Kidney capillary endothelial cell (primary cell): ENCODE measurements around the gene KCNIP3.
"Not testable (repeated sequence)": the region's sequence is repeated elsewhere in the genome, so short reads cannot be mapped to it uniquely, and the experiment has no call there.

Source experiments
- DNase-seq: peaks from one replicate; pipeline ENCODE4 v3.0.0-alpha.2; 2018; ENCODE audit warnings: low spot score

Gene KCNIP3

DNA sequence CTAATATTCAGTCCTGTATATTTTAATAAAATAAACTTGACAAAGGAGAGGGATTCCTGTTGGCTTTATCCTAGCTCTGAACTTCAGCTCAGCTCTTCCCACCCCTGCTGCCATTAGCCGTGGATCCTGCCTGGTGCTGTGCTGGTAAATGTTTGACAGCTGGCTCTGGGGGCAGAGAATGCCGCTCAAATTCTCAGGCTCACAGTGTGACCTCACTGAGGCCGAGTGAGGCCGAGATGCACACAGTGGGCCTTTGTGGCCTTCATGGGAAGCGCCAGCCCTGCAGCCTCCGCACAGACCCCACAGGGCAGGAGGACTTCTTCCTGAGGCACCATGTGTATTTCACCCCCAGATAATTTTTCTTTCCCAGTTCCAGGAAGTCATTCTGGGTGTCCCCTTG is 88.9 kb downstream of the KCNIP3 start:
- no peak for DNase-seq

DNA sequence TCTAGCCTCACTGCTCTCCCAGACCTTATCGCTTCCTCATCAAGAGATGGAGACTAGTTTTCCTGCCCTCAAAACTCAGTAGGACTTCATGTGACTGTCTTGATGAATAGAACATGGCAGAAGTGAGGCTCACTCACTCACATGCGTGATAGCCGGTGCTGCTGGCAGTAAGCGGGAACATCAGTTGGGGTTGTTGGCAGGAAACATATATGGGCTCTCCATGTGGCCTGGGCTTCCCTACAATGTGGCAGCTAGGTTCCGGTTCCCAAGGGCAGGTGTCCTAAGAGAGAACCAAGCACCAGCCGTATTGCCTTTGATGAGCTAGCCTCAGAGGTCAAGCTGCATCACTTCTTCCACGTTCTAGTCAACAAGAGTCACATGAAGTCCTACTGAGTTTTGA is 90.2 kb downstream of the KCNIP3 start:
- DNase-seq, result no peak

- DNase-seq, result no peak
These were observed 91.0 kb downstream of the KCNIP3 start for GRCh38 chr2:95388091-95388692.

GRCh38 chr2:95388856-95389244 is 91.7 kb downstream of the KCNIP3 start:
- DNase-seq, result no peak

DNA sequence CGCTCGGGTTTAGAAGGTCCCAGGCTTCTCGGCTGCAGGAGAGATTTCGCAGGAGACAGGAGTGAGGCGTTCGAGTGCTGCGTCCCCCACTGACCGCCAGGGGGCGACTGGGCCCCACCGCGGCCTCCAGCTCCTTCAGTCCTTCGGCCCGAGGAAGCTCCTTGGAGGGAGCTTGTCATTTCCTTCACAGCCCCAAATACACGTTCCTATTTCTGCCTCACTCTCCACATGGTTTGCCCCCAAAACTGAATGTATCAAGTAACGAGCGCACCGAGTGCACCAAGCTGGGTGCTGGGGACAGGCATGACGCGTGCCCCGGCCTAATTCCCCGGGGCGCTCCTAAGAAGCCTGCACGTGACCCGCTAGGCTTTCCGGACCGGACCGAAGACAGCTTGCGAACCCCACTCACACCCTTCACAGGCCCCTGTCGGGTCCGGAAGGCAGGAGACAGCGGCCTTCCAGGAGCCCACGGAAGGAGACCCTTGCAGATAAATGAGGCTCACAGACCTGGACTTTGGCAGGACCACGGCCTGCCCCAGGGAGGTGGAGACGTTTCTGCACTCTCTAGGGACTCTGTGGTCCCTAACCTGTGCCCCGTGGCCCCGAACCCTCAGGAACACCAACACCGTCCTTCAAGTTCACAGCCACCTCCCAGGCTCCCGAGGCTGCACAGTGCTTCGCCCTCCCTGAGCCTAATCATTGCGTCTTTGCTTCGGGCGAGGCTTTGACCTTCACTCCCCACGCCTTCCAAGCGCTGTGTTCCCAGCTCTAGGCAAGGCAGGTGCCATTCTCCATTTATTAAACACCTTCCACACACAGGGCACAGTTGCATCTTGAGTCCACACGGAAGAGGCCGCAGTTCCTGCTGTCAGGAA is 92.3 kb downstream of the KCNIP3 start:
- DNase-seq, result peak; percentile 49

- DNase-seq, result no peak
These were observed 93.2 kb downstream of the KCNIP3 start for GRCh38 chr2:95390272-95390880.

- no peak for DNase-seq
These were observed 93.8 kb downstream of the KCNIP3 start for GRCh38 chr2:95390881-95391321.

DNA sequence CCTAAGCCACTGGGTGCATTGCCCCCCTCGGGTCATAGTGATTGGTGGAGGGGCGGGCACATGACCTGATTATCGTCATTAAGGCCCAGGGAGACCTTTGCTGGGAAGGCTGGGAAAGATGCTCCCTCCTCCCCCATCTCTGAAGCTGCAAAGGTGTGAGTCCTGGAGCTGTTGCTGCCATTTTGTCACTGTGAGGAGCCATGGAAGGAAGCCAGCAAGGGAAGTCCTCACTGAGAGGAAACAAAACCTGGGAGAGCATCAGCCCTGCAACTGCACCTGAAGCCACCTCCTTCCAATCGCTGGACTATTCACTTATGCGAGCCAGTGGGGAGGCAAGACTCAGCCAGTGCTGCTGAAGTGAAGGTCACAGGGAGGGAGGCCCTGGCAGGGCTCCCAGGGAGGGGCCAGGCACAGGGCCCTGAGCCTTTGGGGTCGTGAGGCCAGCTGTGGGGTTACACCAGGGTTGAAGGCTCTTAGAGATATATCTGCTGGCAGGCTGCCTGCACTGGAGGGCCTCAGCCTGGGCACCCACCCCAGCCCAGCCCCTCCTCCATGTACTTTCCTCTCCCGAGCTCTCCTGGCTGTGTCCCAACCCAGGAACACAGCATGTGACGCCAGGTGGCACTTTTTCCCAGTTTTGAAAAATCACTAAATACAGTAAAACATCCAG is 94.6 kb downstream of the KCNIP3 start:
- no peak for DNase-seq

DNA sequence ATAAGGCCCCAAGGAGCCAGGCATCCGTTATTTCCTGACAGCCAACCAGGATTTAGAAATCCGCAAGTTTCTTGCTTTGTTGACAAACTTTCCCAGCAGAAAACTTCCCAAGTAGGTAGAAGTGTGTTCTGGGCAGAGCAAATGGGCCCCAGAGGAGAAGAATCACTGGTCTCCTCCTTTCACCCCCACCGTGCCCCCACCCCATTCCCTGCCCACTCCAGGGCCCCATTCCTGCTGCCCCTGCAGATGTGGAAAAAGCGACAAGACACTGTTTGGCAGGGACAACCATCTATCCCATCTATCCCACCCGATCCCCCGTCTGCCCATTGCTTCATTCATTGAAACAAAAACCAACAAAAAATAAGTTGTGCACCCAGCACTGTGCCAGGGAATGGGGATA is 95.2 kb downstream of the KCNIP3 start:
- no peak for DNase-seq

DNA sequence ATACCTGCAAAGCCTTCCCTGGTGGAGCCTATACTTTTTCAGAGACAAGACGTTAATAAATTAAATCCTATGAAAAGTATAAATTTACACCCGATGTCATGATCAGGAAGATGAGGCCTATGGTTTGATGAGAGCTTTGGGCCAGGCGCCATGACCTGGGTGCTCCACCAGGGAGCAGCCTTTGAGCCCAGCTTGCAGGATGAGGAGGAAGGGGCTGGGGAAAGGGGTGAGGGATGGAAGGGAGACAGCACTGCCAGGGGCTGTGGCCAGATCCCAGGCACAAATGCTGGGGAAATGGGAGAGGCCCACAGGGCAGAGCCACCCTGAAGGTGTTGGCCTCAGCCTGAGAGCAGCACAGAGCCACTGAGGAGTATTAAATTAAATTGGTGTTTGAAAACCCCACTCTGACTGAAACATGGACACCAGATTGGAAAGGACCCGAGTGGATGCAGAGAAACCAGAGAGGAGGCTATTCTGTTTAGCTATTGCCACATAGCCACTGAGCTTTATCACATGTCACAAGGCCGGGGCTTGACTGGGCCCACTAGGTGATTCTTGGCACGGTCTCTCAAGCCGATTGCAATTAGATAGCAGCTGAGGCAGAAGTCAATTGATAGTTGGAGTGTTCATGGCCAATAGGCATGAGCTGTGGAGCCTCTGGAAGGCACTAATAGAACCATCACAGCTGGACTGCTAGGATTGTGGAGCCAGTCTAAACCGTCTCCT is 95.7 kb downstream of the KCNIP3 start:
- no peak for DNase-seq

- DNase-seq, result no peak
These were observed 96.8 kb downstream of the KCNIP3 start for GRCh38 chr2:95393901-95394300.

GRCh38 chr2:95399061-95399460 is 101.9 kb downstream of the KCNIP3 start:
- DNase-seq, result no peak

GRCh38 chr2:95401480-95401879 is 104.3 kb downstream of the KCNIP3 start:
- DNase-seq, result no peak

DNA sequence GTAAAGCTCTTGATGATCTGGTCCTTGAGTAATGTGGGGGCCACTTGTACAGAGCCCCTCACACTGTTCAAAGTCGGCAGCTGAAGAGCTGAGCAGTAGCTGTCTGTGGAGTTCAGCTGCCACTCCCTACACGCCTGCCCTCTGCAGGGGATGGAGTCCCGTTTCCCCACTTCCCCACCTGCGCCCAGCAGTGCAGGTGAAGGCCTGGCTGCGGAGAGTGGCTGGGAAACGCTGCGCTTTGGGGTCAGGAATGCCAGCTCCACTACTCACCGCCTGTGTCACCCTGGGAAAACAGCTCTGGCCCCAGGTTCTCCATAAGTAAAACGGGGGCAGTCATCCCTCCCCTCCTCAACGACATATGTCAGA is 104.8 kb downstream of the KCNIP3 start:
- not testable (repeated sequence) for DNase-seq

DNA sequence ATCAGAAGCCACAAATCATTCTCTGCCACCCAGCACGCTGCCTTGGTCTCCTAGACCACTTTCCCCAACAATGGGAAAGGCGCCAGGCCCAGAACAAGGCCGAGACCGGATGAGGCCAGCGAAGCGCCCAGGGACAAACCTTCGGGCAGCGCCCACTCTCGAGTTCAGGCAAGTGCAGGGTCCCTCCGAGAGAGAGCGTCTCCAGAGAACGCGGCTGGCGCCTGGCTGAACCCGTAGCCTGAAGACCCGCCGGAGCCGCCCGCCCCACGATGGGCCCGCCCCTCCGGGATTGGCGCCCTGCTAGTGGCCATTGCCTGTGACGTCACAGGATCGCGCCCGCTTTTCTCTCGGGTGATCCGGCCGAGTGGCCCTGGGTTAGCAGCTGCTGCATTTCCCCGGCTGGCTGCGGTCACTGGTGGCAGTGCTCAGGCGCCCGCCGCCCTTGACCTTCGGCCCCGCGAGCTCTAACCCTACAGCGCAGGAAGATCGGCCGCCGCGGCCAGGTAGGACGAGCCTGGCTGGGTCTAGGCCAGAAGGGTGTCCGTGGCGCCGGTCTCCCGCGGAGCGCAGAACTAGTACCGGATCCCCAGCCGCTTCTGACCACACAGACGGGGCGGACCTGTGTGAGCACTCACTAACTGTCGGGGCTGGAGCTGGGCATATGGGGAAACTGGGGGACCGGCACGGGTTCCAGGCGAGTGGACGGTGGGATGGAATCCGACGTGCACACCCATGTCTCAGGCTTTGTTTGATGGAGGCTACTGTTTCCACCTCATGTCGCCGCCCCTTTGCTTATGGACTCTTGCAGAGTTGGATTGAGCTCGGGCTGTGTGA is 105.4 kb downstream of the KCNIP3 start, which contains the start of gene FAHD2A:
FAHD2A (plus strand) TSS at position 339 of the 834 bp plus-strand sequence. CDS start 2,851 bp downstream, outside the sequence.
- peak; percentile 79 for DNase-seq

GRCh38 chr2:95403204-95403721 is 106.1 kb downstream of the KCNIP3 start:
- not testable (repeated sequence) for DNase-seq

DNA sequence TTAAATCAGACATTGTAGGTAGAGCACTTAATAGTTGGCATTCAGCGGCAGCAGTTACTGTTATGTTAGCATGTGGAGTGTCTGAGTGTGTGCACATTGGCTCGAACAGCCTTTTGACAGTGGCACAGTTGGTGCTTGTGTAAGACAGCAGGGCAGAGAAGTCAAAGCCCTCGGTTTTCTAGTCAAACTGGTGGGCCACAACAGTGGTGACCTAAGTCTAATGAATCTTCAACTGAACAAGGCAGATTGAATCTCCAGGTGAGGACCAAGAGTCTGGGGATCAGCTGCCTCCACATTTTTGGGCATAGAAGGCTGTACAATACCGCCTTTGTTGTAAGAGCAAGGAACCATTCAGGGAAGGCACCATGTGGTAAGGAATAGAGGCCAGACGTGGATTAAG is 106.7 kb downstream of the KCNIP3 start:
- not testable (repeated sequence) for DNase-seq

GRCh38 chr2:95404676-95405075 is 107.5 kb downstream of the KCNIP3 start:
- not testable (repeated sequence) for DNase-seq

GRCh38 chr2:95411239-95411638 is 114.1 kb downstream of the KCNIP3 start:
- not testable (repeated sequence) for DNase-seq

- peak; percentile 62 for DNase-seq
These were observed 117.0 kb downstream of the KCNIP3 start for GRCh38 chr2:95414015-95414594.
